CD4-positive, alpha-beta T cell (primary cell): Measurements from ENCODE around the gene AADAT. TPM values are rescaled to one million over a fixed set of nuclear protein-coding genes. Genes with fewer than 3 reads are reported as not detected.
"Not testable (repeated sequence)": the region's sequence is repeated elsewhere in the genome, so short reads cannot be mapped to it uniquely, and the experiment has no call there.

Experiments
- ATAC-seq: fragments of 200-7000 bp; cut with Tn5 transposase; one replicate; pipeline ENCODE4 v1.10.0; 2022; ENCODE audit warnings: mild to moderate bottlenecking; ENCODE audit not compliant: poor library complexity
- CTCF ChIA-PET: fragments of 350-600 bp; sonication (Branson Sonifier 250); formaldehyde crosslinking; loops from one replicate; lab custom pipeline; 2021; ENCODE audit warnings: antibody characterized with exemption, inconsistent platforms; lab: Charles Lee
- POLR2A ChIA-PET: fragments of 350-600 bp; sonication (Branson Sonifier 250); formaldehyde crosslinking; loops from one replicate; lab custom pipeline; 2021; ENCODE audit warnings: antibody characterized with exemption, inconsistent platforms; lab: Charles Lee
- DNase-seq, 14 experiments: peaks; one replicate each; pipeline ENCODE4 v3.0.0-alpha.2; 2013 to 2020; ENCODE audit warnings: mixed read lengths in 2 of 14
- H3K27ac ChIP-seq, 2 donors: one replicate each; pipeline versions ENCODE4 v1.5.1 to v1.7.0; 2013; ENCODE audit warnings: low read length in 2 of 2, low read depth in 1 of 2, mild to moderate bottlenecking in 1 of 2
- H3K27me3 ChIP-seq, 2 experiments: 1 replicate in 1 of 2; 2 replicates in 1 of 2; pipeline versions ENCODE4 v1.6.1 to v1.7.0; 2013; ENCODE audit warnings: low read length in 2 of 2, control low read depth in 1 of 2, mild to moderate bottlenecking in 1 of 2, moderate library complexity in 1 of 2; ENCODE audit not compliant: insufficient read depth in 2 of 2, control insufficient read depth in 1 of 2
- H3K36me3 ChIP-seq: one replicate; pipeline ENCODE4 v1.6.1; 2013; ENCODE audit warnings: low read length, control low read depth; ENCODE audit not compliant: insufficient read depth
- H3K4me1 ChIP-seq: one replicate; pipeline ENCODE4 v1.6.1; 2013; ENCODE audit warnings: low read length, control low read depth; ENCODE audit not compliant: insufficient read depth
- H3K4me3 ChIP-seq: one replicate; pipeline ENCODE4 v1.5.1; 2013; ENCODE audit warnings: mild to moderate bottlenecking, low read length, moderate library complexity
- H3K9me3 ChIP-seq, 2 experiments: 1 replicate in 1 of 2; 2 replicates in 1 of 2; pipeline versions ENCODE4 v1.6.1 to v1.7.0; 2013; ENCODE audit warnings: low read length in 2 of 2, mild to moderate bottlenecking in 2 of 2, control low read depth in 1 of 2, moderate library complexity in 1 of 2; ENCODE audit not compliant: control insufficient read depth in 1 of 2, insufficient read depth in 1 of 2
- H3K27ac Mint-ChIP-seq: one replicate; pipeline ENCODE4 v1.8.0; 2020; ENCODE audit warnings: mixed read lengths
- H3K27me3 Mint-ChIP-seq: one replicate; pipeline ENCODE4 v1.8.0; 2021; ENCODE audit warnings: mixed read lengths
- H3K36me3 Mint-ChIP-seq: one replicate; pipeline ENCODE4 v1.8.0; 2021; ENCODE audit warnings: low read depth, mixed read lengths
- H3K4me1 Mint-ChIP-seq: one replicate; pipeline ENCODE4 v1.8.0; 2021; ENCODE audit warnings: low read depth, mixed read lengths
- H3K4me3 Mint-ChIP-seq: one replicate; pipeline ENCODE4 v1.8.0; 2020; ENCODE audit warnings: mild to moderate bottlenecking, mixed read lengths
- H3K9me3 Mint-ChIP-seq: one replicate; pipeline ENCODE4 v1.8.0; 2020; ENCODE audit warnings: mixed read lengths
- intact Hi-C, 2 experiments: fragments of 100-400 bp; cut with DNase I in 1 of 2; cut with micrococcal nuclease in 1 of 2; formaldehyde crosslinking; loops; one replicate each; pipeline versions ENCODE4 v1.15.1 to v1.9.0; 2023 to 2025; cut with DNase I, micrococcal nuclease
- total RNA-seq, 174 experiments: library from RNA in 2 of 174; stranded (reverse) in 2 of 174; gene quantifications; one replicate each; pipeline ENCODE4 v1.2.3 and lab custom pipeline; 2021 to 2026
- TF ChIP-seq, protein P1 (sequence below): fragments of 200-600 bp; IDR thresholded peaks from one replicate; pipeline ENCODE4 v1.8.0; 2022; ENCODE audit warnings: antibody characterized with exemption, mild to moderate bottlenecking

AADAT gene
- total RNA-seq, 2 experiments from 2014 or later = not detected

DNA sequence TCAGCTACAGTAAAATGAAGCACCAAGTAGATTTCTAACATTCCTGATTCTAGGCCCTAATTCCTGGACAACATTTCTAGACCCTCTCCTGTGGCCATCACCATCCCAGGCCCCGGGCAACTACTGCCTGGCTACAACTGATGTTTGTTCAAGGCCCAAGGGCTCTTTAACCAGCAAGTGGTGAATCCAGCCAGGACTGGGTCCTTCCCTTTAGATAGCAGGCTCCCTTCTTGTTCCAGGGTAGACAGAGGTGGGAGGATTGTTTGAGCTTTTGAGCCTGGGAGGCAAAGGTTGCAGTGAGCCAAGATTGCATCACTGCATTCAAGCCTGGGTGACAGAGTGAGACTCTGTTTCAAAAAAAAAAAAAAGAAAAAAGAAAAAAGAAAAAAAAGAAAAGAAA, 12.7 kb upstream of the AADAT start:
- POLR2A ChIA-PET = no interaction called here

DNA sequence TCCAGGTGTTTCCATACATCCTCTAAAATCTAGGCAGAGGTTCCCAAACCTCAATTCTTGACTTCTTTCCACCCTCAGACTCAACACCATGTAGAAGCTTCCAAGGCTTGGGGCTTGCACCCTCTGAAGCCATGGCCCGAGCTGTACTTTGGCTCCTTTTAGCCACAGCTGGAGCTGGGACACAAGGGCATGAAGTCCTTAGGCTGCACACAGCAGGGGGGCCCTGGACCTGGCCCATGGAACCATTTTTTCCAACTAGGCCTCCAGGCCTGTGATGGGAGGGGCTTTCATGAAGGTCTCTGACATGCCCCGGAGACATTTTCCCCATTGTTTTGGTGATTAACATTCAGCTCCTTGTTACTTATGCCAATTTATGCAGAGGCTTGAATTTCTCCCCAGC, 8.4 kb upstream of the AADAT start:
- DNase-seq, H3K4me3 Mint-ChIP-seq, CTCF ChIA-PET, H3K36me3 ChIP-seq, H3K27ac Mint-ChIP-seq, H3K4me1 ChIP-seq, H3K27ac ChIP-seq, H3K4me1 Mint-ChIP-seq, H3K9me3 ChIP-seq, H3K36me3 Mint-ChIP-seq, ATAC-seq, intact Hi-C loops, POLR2A ChIA-PET, H3K4me3 ChIP-seq, H3K9me3 Mint-ChIP-seq, H3K27me3 ChIP-seq: not testable (repeated sequence)
- H3K27me3 Mint-ChIP-seq = peaks cover 17% of the 10 kb centered on the region

More for the DNA sequence above, 12.7 kb upstream of the AADAT start:
- CTCF ChIA-PET = no interaction called here
- ATAC-seq = no peak
- Mint-ChIP-seq H3K27me3 (peaks cover 10% of the 10 kb centered on the region), H3K9me3 (no peaks in the 10 kb centered on the region), H3K36me3 (no peaks in the 10 kb centered on the region), H3K4me1 (no peaks in the 10 kb centered on the region), H3K4me3 (no peak overlapping the region), H3K27ac (no peak overlapping the region)
- Histone ChIP-seq H3K4me1 (no peaks in the 10 kb centered on the region), H3K4me3 (no peak overlapping the region), H3K36me3 (no peaks in the 10 kb centered on the region), H3K27ac (no peak overlapping the region), H3K27me3 (peaks cover 0 to 2% of the 10 kb centered on the region in 2 experiments), H3K9me3 (peaks cover 0 to 5% of the 10 kb centered on the region in 2 experiments)
- intact Hi-C loops = no loop called here
- no peak for DNase-seq
- TF ChIP-seq, protein P1, sequence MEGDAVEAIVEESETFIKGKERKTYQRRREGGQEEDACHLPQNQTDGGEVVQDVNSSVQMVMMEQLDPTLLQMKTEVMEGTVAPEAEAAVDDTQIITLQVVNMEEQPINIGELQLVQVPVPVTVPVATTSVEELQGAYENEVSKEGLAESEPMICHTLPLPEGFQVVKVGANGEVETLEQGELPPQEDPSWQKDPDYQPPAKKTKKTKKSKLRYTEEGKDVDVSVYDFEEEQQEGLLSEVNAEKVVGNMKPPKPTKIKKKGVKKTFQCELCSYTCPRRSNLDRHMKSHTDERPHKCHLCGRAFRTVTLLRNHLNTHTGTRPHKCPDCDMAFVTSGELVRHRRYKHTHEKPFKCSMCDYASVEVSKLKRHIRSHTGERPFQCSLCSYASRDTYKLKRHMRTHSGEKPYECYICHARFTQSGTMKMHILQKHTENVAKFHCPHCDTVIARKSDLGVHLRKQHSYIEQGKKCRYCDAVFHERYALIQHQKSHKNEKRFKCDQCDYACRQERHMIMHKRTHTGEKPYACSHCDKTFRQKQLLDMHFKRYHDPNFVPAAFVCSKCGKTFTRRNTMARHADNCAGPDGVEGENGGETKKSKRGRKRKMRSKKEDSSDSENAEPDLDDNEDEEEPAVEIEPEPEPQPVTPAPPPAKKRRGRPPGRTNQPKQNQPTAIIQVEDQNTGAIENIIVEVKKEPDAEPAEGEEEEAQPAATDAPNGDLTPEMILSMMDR = no peak

- Histone ChIP-seq H3K27ac (no peak overlapping the region), H3K36me3 (no peaks in the 10 kb centered on the region), H3K4me1 (no peaks in the 10 kb centered on the region), H3K9me3 (peaks cover 0 to 5% of the 10 kb centered on the region in 2 experiments), H3K4me3 (no peak overlapping the region), H3K27me3 (peaks cover 0 to 2% of the 10 kb centered on the region in 2 experiments)
- TF ChIP-seq, protein P1 = no peak
- POLR2A ChIA-PET = no interaction called here
- intact Hi-C loops = no loop called here
- H3K36me3 Mint-ChIP-seq = no peaks in the 10 kb centered on the region
- H3K9me3 Mint-ChIP-seq = no peaks in the 10 kb centered on the region
- DNase-seq (no peak), ATAC-seq (no peak)
- peaks cover 22% of the 10 kb centered on the region for H3K27me3 Mint-ChIP-seq
- CTCF ChIA-PET = no interaction called here
- H3K4me1 Mint-ChIP-seq = no peaks in the 10 kb centered on the region
- H3K4me3 Mint-ChIP-seq = no peak overlapping the region
- H3K27ac Mint-ChIP-seq = no peak overlapping the region
These were observed 7.9 kb upstream of the AADAT start for GRCh38 chr4:170097681-170098080.

- intact Hi-C loops = no loop called here
- Mint-ChIP-seq H3K4me1 (peaks cover 5% of the 10 kb centered on the region), H3K9me3 (no peaks in the 10 kb centered on the region), H3K36me3 (no peaks in the 10 kb centered on the region), H3K27me3 (peaks cover 44% of the 10 kb centered on the region), H3K27ac (no peak overlapping the region), H3K4me3 (no peak overlapping the region)
- Histone ChIP-seq H3K9me3 (peaks cover 0 to 16% of the 10 kb centered on the region in 2 experiments), H3K4me3 (no peak overlapping the region), H3K27me3 (peaks cover 7 to 15% of the 10 kb centered on the region in 2 experiments), H3K36me3 (no peaks in the 10 kb centered on the region), H3K4me1 (peaks cover 6% of the 10 kb centered on the region), H3K27ac (no peak overlapping the region)
- no peak for ATAC-seq
- CTCF ChIA-PET = no interaction called here
- TF ChIP-seq, protein P1 = no peak
- no peak for DNase-seq
- POLR2A ChIA-PET = no interaction called here
These were observed 4.3 kb upstream of the AADAT start for GRCh38 chr4:170093973-170094535.
